ENCODE measurements around the gene POLR1D. TPM values are rescaled to one million over a fixed set of nuclear protein-coding genes. Genes with fewer than 3 reads are reported as not detected.

Gene POLR1D
- total and polyA plus RNA-seq, 4 donors: 31.4 to 45.0 (median 33.6) TPM

DNA sequence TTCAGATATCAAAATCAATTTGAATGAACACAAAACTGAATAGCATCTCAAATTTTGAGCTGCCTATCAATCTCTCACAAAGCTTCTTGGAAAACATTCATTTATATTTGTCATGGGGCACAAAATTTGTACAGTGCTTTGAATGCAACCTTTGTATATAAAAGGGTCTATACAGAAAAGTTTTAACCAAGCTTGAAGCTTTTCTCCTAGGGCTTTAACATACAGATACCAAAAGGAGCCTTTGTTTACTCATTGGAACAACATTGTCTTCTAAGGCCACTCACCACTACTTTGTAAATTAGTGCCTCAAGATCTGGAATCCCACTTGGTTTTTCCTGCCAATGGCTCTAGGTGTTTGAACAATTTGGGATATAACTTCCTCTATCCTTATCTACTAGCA lies 22.6 kb upstream of the POLR1D start:
- Histone ChIP-seq H3K36me3 (ENCODE audit: control insufficient read depth in 4 of 4, insufficient read depth in 3 of 4, low read depth in 1 of 4, low read length in 3 of 4) (no peaks in the 10 kb centered on the region), H3K9me3 (ENCODE audit: control insufficient read depth in 4 of 4, low read length in 3 of 4) (no peaks in the 10 kb centered on the region), H3K27ac (ENCODE audit: low read depth in 1 of 2, low read length in 2 of 2) (no peak overlapping the region), H3K4me1 (ENCODE audit: control insufficient read depth in 4 of 4, insufficient read depth in 4 of 4, low read length in 3 of 4) (peaks cover 0 to 17% (median 6%) of the 10 kb centered on the region in 4 donors), H3K9ac (ENCODE audit: low read depth in 1 of 2, low read length in 2 of 2) (no peak overlapping the region), H3K4me3 (ENCODE audit: low read depth in 1 of 3, low read length in 3 of 3) (no peak overlapping the region), H3K27me3 (ENCODE audit: control insufficient read depth in 4 of 4, insufficient read depth in 4 of 4, low read length in 3 of 4) (no peaks in the 10 kb centered on the region)
- no peak for TF ChIP-seq YY1 (IDR thresholded peaks at IDR 0.05)
- TF ChIP-seq FOXA2 (IDR thresholded peaks at IDR 0.05): no peak
- DNase-seq (ENCODE audit: low spot score): no peak

DNA sequence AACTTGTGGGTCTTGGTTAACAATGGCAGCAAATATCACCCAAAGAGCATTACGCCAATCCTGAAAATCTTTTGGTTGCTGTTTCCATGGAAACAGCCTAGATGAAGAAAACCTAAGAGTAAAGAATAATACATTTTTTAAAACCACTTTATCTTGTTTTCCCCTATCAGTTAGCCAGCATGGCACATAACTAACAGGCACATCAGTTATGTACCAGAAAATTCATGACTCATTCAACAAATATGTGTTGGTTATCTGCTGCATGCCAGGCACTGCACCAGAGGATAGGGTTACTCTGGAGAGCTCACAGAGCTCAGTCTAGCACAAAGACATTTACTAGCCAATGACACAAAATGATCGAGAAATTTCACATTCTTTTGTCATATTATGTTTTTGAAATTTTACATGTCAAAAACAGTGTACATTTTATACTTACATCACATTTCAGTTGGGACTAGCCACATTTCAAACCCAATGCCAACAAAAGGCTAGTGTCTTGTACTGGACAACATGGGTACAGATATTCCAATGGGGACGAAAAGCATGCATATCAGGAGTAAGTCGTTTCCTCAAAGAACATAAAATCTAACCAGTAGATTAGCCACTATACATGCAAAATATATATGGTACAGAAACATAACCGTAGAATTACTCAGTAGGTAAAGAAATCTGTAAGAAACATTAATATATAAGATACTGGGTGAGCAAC lies 21.7 kb upstream of the POLR1D start:
- Histone ChIP-seq H3K36me3 (ENCODE audit: control insufficient read depth in 4 of 4, insufficient read depth in 3 of 4, low read depth in 1 of 4, low read length in 3 of 4) (no peaks in the 10 kb centered on the region), H3K27ac (ENCODE audit: low read depth in 1 of 2, low read length in 2 of 2) (no peak overlapping the region), H3K4me1 (ENCODE audit: control insufficient read depth in 4 of 4, insufficient read depth in 4 of 4, low read length in 3 of 4) (peaks cover 0 to 12% (median 5%) of the 10 kb centered on the region in 4 donors), H3K9ac (ENCODE audit: low read depth in 1 of 2, low read length in 2 of 2) (no peak overlapping the region), H3K4me3 (ENCODE audit: low read depth in 1 of 3, low read length in 3 of 3) (no peak overlapping the region), H3K27me3 (ENCODE audit: control insufficient read depth in 4 of 4, insufficient read depth in 4 of 4, low read length in 3 of 4) (no peaks in the 10 kb centered on the region), H3K9me3 (ENCODE audit: control insufficient read depth in 4 of 4, low read length in 3 of 4) (no peaks in the 10 kb centered on the region)
- WGBS: 91% methylated on average over 5 of the region's 5 CpGs
- no peak for DNase-seq (ENCODE audit: low spot score)
- TF ChIP-seq JUND (IDR thresholded peaks at IDR 0.05): peak; percentile 90 to 97
- TF ChIP-seq, protein P1, sequence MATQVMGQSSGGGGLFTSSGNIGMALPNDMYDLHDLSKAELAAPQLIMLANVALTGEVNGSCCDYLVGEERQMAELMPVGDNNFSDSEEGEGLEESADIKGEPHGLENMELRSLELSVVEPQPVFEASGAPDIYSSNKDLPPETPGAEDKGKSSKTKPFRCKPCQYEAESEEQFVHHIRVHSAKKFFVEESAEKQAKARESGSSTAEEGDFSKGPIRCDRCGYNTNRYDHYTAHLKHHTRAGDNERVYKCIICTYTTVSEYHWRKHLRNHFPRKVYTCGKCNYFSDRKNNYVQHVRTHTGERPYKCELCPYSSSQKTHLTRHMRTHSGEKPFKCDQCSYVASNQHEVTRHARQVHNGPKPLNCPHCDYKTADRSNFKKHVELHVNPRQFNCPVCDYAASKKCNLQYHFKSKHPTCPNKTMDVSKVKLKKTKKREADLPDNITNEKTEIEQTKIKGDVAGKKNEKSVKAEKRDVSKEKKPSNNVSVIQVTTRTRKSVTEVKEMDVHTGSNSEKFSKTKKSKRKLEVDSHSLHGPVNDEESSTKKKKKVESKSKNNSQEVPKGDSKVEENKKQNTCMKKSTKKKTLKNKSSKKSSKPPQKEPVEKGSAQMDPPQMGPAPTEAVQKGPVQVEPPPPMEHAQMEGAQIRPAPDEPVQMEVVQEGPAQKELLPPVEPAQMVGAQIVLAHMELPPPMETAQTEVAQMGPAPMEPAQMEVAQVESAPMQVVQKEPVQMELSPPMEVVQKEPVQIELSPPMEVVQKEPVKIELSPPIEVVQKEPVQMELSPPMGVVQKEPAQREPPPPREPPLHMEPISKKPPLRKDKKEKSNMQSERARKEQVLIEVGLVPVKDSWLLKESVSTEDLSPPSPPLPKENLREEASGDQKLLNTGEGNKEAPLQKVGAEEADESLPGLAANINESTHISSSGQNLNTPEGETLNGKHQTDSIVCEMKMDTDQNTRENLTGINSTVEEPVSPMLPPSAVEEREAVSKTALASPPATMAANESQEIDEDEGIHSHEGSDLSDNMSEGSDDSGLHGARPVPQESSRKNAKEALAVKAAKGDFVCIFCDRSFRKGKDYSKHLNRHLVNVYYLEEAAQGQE (IDR thresholded peaks at IDR 0.05): no peak

DNA sequence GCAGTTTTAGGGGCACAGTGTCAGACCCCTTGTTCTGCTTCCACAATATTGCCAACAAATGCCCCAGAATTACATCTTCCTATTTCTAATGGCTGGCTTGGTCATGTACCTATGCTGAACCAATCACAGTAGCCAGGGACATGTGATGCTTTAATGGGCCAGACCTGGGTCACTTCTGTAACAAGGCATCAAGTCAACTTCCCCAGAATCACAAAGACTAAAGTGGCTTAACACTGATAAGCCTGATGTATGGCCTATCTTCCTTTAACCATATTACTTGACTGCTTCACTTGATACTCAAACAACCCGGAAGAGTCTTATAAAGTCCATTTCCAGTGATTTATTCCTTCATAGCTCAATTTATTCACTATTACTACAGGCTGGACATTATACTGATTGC lies 21.0 kb upstream of the POLR1D start:
- H3K9ac ChIP-seq (ENCODE audit: low read depth in 1 of 2, low read length in 2 of 2): no peak overlapping the region
- H3K27ac ChIP-seq (ENCODE audit: low read depth in 1 of 2, low read length in 2 of 2): no peak overlapping the region
- no peak for DNase-seq (ENCODE audit: low spot score)
- peaks cover 0 to 9% (median 4%) of the 10 kb centered on the region in 4 donors for H3K4me1 ChIP-seq (ENCODE audit: control insufficient read depth in 4 of 4, insufficient read depth in 4 of 4, low read length in 3 of 4)
- 96% methylated on average over 1 of the region's 1 CpG for WGBS
- H3K4me3 ChIP-seq (ENCODE audit: low read depth in 1 of 3, low read length in 3 of 3): no peak overlapping the region
- no peaks in the 10 kb centered on the region for H3K9me3 ChIP-seq (ENCODE audit: control insufficient read depth in 4 of 4, low read length in 3 of 4)
- no peak for TF ChIP-seq NR2F2 (IDR thresholded peaks at IDR 0.05)
- TF ChIP-seq HNF4A (conservative IDR thresholded peaks at IDR 0.05): no peak
- TF ChIP-seq TAF1 (conservative IDR thresholded peaks at IDR 0.05): no peak
- TF ChIP-seq, protein P2, sequence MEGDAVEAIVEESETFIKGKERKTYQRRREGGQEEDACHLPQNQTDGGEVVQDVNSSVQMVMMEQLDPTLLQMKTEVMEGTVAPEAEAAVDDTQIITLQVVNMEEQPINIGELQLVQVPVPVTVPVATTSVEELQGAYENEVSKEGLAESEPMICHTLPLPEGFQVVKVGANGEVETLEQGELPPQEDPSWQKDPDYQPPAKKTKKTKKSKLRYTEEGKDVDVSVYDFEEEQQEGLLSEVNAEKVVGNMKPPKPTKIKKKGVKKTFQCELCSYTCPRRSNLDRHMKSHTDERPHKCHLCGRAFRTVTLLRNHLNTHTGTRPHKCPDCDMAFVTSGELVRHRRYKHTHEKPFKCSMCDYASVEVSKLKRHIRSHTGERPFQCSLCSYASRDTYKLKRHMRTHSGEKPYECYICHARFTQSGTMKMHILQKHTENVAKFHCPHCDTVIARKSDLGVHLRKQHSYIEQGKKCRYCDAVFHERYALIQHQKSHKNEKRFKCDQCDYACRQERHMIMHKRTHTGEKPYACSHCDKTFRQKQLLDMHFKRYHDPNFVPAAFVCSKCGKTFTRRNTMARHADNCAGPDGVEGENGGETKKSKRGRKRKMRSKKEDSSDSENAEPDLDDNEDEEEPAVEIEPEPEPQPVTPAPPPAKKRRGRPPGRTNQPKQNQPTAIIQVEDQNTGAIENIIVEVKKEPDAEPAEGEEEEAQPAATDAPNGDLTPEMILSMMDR (IDR thresholded peaks at IDR 0.05; ENCODE audit: low read depth, low read length, missing input control): no peak
- TF ChIP-seq HNF4G (IDR thresholded peaks at IDR 0.05): no peak
- TF ChIP-seq, protein P3, sequence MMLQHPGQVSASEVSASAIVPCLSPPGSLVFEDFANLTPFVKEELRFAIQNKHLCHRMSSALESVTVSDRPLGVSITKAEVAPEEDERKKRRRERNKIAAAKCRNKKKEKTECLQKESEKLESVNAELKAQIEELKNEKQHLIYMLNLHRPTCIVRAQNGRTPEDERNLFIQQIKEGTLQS (IDR thresholded peaks at IDR 0.05): no peak
- no peak for TF ChIP-seq RAD21 (IDR thresholded peaks at IDR 0.05)
- no peak for TF ChIP-seq JUND (IDR thresholded peaks at IDR 0.05)
- no peak for TF ChIP-seq YY1 (IDR thresholded peaks at IDR 0.05)
- TF ChIP-seq FOXA1 (IDR thresholded peaks at IDR 0.05): no peak
- TF ChIP-seq RXRA (IDR thresholded peaks at IDR 0.05): no peak
- no peak for TF ChIP-seq GABPA (IDR thresholded peaks at IDR 0.05 in 1 of 2, conservative IDR thresholded peaks at IDR 0.05 in 1 of 2)
- TF ChIP-seq, protein P4, sequence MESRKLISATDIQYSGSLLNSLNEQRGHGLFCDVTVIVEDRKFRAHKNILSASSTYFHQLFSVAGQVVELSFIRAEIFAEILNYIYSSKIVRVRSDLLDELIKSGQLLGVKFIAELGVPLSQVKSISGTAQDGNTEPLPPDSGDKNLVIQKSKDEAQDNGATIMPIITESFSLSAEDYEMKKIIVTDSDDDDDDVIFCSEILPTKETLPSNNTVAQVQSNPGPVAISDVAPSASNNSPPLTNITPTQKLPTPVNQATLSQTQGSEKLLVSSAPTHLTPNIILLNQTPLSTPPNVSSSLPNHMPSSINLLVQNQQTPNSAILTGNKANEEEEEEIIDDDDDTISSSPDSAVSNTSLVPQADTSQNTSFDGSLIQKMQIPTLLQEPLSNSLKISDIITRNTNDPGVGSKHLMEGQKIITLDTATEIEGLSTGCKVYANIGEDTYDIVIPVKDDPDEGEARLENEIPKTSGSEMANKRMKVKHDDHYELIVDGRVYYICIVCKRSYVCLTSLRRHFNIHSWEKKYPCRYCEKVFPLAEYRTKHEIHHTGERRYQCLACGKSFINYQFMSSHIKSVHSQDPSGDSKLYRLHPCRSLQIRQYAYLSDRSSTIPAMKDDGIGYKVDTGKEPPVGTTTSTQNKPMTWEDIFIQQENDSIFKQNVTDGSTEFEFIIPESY (IDR thresholded peaks at IDR 0.05): no peak
- TF ChIP-seq, protein P5, sequence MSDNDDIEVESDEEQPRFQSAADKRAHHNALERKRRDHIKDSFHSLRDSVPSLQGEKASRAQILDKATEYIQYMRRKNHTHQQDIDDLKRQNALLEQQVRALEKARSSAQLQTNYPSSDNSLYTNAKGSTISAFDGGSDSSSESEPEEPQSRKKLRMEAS (IDR thresholded peaks at IDR 0.05): no peak
- no peak for TF ChIP-seq SP1 (IDR thresholded peaks at IDR 0.05)
- TF ChIP-seq FOXA2 (IDR thresholded peaks at IDR 0.05): no peak
- H3K36me3 ChIP-seq (ENCODE audit: control insufficient read depth in 4 of 4, insufficient read depth in 3 of 4, low read depth in 1 of 4, low read length in 3 of 4): no peaks in the 10 kb centered on the region
- no peaks in the 10 kb centered on the region for H3K27me3 ChIP-seq (ENCODE audit: control insufficient read depth in 4 of 4, insufficient read depth in 4 of 4, low read length in 3 of 4)
